Tibial artery (tissue), 4 donors: ENCODE results near the gene KDM1A.

ENCODE experiments used
- DNase-seq, 2 donors: peaks; one replicate each; pipeline ENCODE4 v3.0.0-alpha.2; 2019
- H3K27ac ChIP-seq, 2 donors: fragments of 200-600 bp; sonication (generic) in 1 of 2; 1 replicate in 1 of 2; 2 replicates in 1 of 2; pipeline ENCODE4 v1.5.1; 2018 to 2019; ENCODE audit warnings: mild to moderate bottlenecking in 1 of 2
- H3K27me3 ChIP-seq, 2 donors: fragments of 200-600 bp; sonication (generic) in 1 of 2; one replicate each; pipeline versions ENCODE4 v1.5.1 to v1.6.0; 2016 to 2019
- H3K36me3 ChIP-seq, 3 donors: fragments of 200-600 bp; sonication (generic) in 2 of 3; one replicate each; pipeline ENCODE4 v1.5.1; 2016 to 2019; ENCODE audit warnings: mild to moderate bottlenecking in 2 of 3
- H3K4me1 ChIP-seq, 4 donors: fragments of 200-600 bp; sonication (generic) in 2 of 4; 1 replicate in 3 of 4; 2 replicates in 1 of 4; pipeline ENCODE4 v1.5.1; 2016 to 2019
- H3K4me3 ChIP-seq, 2 donors: fragments of 200-600 bp; sonication (generic) in 1 of 2; 1 replicate in 1 of 2; 2 replicates in 1 of 2; pipeline ENCODE4 v1.5.1; 2018 to 2019; ENCODE audit warnings: mild to moderate bottlenecking in 2 of 2
- H3K9me3 ChIP-seq, 3 donors: fragments of 200-600 bp; sonication (generic) in 1 of 3; one replicate each; pipeline ENCODE4 v1.5.1; 2016 to 2019
- CTCF ChIP-seq, 2 experiments: fragments of 200-600 bp in 1 of 2; fragments of 450-650 bp in 1 of 2; IDR thresholded peaks; one replicate each; pipeline ENCODE4 v1.5.1; 2017 to 2019; ENCODE audit warnings: antibody characterized with exemption in 2 of 2, mild to moderate bottlenecking in 1 of 2, moderate library complexity in 1 of 2
- intact Hi-C: fragments of 100-400 bp; cut with DNase I; formaldehyde crosslinking; loops from one replicate; pipeline ENCODE4 v1.15.0; 2023; ENCODE audit warnings: low total_unique reads

The KDM1A gene

GRCh38 chr1:23051290-23051909, 32.1 kb downstream of the KDM1A start:
- no peak for TF ChIP-seq CTCF (IDR thresholded peaks at IDR 0.05)
- no peaks in the 10 kb centered on the region for H3K9me3 ChIP-seq

DNA sequence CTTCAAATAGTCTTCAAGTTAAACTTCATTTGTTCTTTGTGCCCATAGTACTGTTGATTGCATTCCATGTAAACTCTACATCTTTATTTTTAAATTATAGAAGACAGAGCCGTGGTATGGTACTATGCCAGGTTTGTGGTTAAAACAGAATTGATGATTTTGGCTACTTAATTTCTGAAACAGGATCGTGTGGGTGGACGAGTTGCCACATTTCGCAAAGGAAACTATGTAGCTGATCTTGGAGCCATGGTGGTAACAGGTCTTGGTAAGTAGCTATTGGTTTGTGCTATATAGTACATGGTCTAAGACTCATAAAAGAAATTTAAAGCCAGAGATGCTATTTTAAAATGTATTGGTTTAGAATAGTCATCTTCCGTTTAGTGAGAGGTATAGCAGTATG, 38.0 kb downstream of the KDM1A start:
- no peak for TF ChIP-seq CTCF (IDR thresholded peaks at IDR 0.05)
- H3K27ac ChIP-seq, result no peak overlapping the region
- no peaks in the 10 kb centered on the region for H3K9me3 ChIP-seq
- H3K4me1 ChIP-seq, result no peaks in the 10 kb centered on the region
- intact Hi-C loops, result no loop called here
- DNase-seq, result no peak
- H3K36me3 ChIP-seq, result peaks cover 43 to 73% (median 56%) of the 10 kb centered on the region in 3 donors
- H3K27me3 ChIP-seq, result no peaks in the 10 kb centered on the region
- no peak overlapping the region for H3K4me3 ChIP-seq

More at GRCh38 chr1:23051290-23051909, 32.1 kb downstream of the KDM1A start:
- no peaks in the 10 kb centered on the region for H3K4me1 ChIP-seq
- peaks cover 14 to 29% (median 27%) of the 10 kb centered on the region in 3 donors for H3K36me3 ChIP-seq
- no peaks in the 10 kb centered on the region for H3K27me3 ChIP-seq
- intact Hi-C loops, result no loop called here
- DNase-seq, result no peak
- H3K27ac ChIP-seq, result no peak overlapping the region
- no peak overlapping the region for H3K4me3 ChIP-seq

GRCh38 chr1:23062271-23062670, 43.0 kb downstream of the KDM1A start:
- Histone ChIP-seq H3K27me3 (no peaks in the 10 kb centered on the region), H3K4me1 (no peaks in the 10 kb centered on the region), H3K9me3 (no peaks in the 10 kb centered on the region), H3K36me3 (peaks cover 43 to 75% (median 49%) of the 10 kb centered on the region in 3 donors), H3K27ac (no peak overlapping the region), H3K4me3 (no peak overlapping the region)
- no peak for TF ChIP-seq CTCF (IDR thresholded peaks at IDR 0.05)
- DNase-seq, result no peak
- intact Hi-C loops, result no loop called here

GRCh38 chr1:23065385-23065784, 46.1 kb downstream of the KDM1A start:
- Histone ChIP-seq H3K4me3 (no peak overlapping the region), H3K4me1 (peaks cover 0 to 13% (median 0%) of the 10 kb centered on the region in 4 donors), H3K27ac (no peak overlapping the region), H3K9me3 (no peaks in the 10 kb centered on the region), H3K27me3 (no peaks in the 10 kb centered on the region), H3K36me3 (peaks cover 23 to 74% (median 41%) of the 10 kb centered on the region in 3 donors)
- intact Hi-C loops, result no loop called here
- DNase-seq, result no peak
- no peak for TF ChIP-seq CTCF (IDR thresholded peaks at IDR 0.05)

GRCh38 chr1:23066075-23066474, 46.8 kb downstream of the KDM1A start:
- H3K36me3 ChIP-seq, result peaks cover 20 to 73% (median 45%) of the 10 kb centered on the region in 3 donors
- H3K4me1 ChIP-seq, result peaks cover 0 to 13% (median 0%) of the 10 kb centered on the region in 4 donors
- no peak overlapping the region for H3K27ac ChIP-seq
- TF ChIP-seq CTCF (IDR thresholded peaks at IDR 0.05), result no peak
- H3K9me3 ChIP-seq, result no peaks in the 10 kb centered on the region
- H3K27me3 ChIP-seq, result no peaks in the 10 kb centered on the region
- intact Hi-C loops, result no loop called here
- DNase-seq, result no peak
- no peak overlapping the region for H3K4me3 ChIP-seq
